GM12892 (cell line): ENCODE results near the gene MCC.

Experiments used
- DNase-seq: peaks from one replicate; pipeline ENCODE4 v3.0.0; 2011; ENCODE audit not compliant: insufficient read length
- FAIRE-seq: peaks from 2 replicates; lab custom pipeline; 2011; peaks lifted over from hg19 to GRCh38; lab: Jason Lieb, UNC
- POLR2A ChIP-seq: IDR thresholded peaks from 2 replicates; pipeline ENCODE4 v1.6.1; 2011; ENCODE audit warnings: low read depth, low read length, control low read depth
- POLR2AphosphoS5 ChIP-seq: IDR thresholded peaks from 2 replicates; pipeline ENCODE4 v1.6.1; 2011; ENCODE audit warnings: low read depth, low read length, control low read depth
- TAF1 ChIP-seq: IDR thresholded peaks from 2 replicates; pipeline ENCODE4 v1.6.1; 2011; ENCODE audit warnings: low read depth, mild to moderate bottlenecking, control low read depth, low read length, borderline replicate concordance

The MCC gene

GRCh38 chr5:113108485-113108884, 379.8 kb downstream of the MCC start:
- TF ChIP-seq POLR2A (no peak), TAF1 (no peak), POLR2AphosphoS5 (no peak)
- DNase-seq, result no peak
- no peak for FAIRE-seq

- no peak for FAIRE-seq
- no peak for DNase-seq
- TF ChIP-seq TAF1, result no peak
- TF ChIP-seq POLR2AphosphoS5, result no peak
- TF ChIP-seq POLR2A, result no peak
Observed at GRCh38 chr5:113106821-113107220, 381.4 kb downstream of the MCC start.

GRCh38 chr5:113105693-113106280, 382.5 kb downstream of the MCC start:
- DNase-seq (no peak), FAIRE-seq (no peak)
- TF ChIP-seq POLR2A, result no peak
- TF ChIP-seq POLR2AphosphoS5, result no peak
- no peak for TF ChIP-seq TAF1

- TF ChIP-seq POLR2AphosphoS5 (no peak), POLR2A (no peak), TAF1 (no peak)
- no peak for DNase-seq
- no peak for FAIRE-seq
Observed at GRCh38 chr5:113103330-113103729, 384.9 kb downstream of the MCC start.

- FAIRE-seq (no peak), DNase-seq (no peak)
- TF ChIP-seq POLR2A (no peak), POLR2AphosphoS5 (no peak), TAF1 (no peak)
Observed at GRCh38 chr5:113102121-113102531, 386.1 kb downstream of the MCC start.

- DNase-seq (no peak), FAIRE-seq (no peak)
- TF ChIP-seq POLR2A (no peak), TAF1 (no peak), POLR2AphosphoS5 (no peak)
Observed at GRCh38 chr5:113100981-113101380, 387.3 kb downstream of the MCC start.

- no peak for TF ChIP-seq POLR2AphosphoS5
- no peak for TF ChIP-seq TAF1
- TF ChIP-seq POLR2A, result no peak
- DNase-seq (no peak), FAIRE-seq (no peak)
Observed at GRCh38 chr5:113099822-113100221, 388.4 kb downstream of the MCC start.

GRCh38 chr5:113098378-113098777, 389.9 kb downstream of the MCC start:
- TF ChIP-seq POLR2AphosphoS5 (no peak), POLR2A (no peak), TAF1 (no peak)
- FAIRE-seq (no peak), DNase-seq (no peak)

- TF ChIP-seq TAF1 (no peak), POLR2A (no peak), POLR2AphosphoS5 (no peak)
- DNase-seq (no peak), FAIRE-seq (no peak)
Observed at GRCh38 chr5:113095831-113096230, 392.4 kb downstream of the MCC start.

- FAIRE-seq (no peak), DNase-seq (no peak)
- no peak for TF ChIP-seq POLR2A
- TF ChIP-seq POLR2AphosphoS5, result no peak
- no peak for TF ChIP-seq TAF1
Observed at GRCh38 chr5:113093558-113093957, 394.7 kb downstream of the MCC start.

GRCh38 chr5:113092683-113093082, 395.6 kb downstream of the MCC start:
- TF ChIP-seq POLR2A (no peak), TAF1 (no peak), POLR2AphosphoS5 (no peak)
- no peak for FAIRE-seq
- no peak for DNase-seq

GRCh38 chr5:113091622-113092021, 396.6 kb downstream of the MCC start:
- no peak for DNase-seq
- TF ChIP-seq POLR2AphosphoS5, result no peak
- no peak for TF ChIP-seq POLR2A
- TF ChIP-seq TAF1, result no peak
- FAIRE-seq, result no peak
